HPDE6-E6E7 (cell line): ENCODE data around the gene MPST.
"Not testable (repeated sequence)": the region's sequence is repeated elsewhere in the genome, so short reads cannot be mapped to it uniquely, and the experiment has no call there.

Experiments
- DNase-seq: peaks from one replicate; pipeline ENCODE4 v3.0.0; 2011; ENCODE audit warnings: missing footprints; ENCODE audit errors: extremely low spot score

MPST gene

DNA sequence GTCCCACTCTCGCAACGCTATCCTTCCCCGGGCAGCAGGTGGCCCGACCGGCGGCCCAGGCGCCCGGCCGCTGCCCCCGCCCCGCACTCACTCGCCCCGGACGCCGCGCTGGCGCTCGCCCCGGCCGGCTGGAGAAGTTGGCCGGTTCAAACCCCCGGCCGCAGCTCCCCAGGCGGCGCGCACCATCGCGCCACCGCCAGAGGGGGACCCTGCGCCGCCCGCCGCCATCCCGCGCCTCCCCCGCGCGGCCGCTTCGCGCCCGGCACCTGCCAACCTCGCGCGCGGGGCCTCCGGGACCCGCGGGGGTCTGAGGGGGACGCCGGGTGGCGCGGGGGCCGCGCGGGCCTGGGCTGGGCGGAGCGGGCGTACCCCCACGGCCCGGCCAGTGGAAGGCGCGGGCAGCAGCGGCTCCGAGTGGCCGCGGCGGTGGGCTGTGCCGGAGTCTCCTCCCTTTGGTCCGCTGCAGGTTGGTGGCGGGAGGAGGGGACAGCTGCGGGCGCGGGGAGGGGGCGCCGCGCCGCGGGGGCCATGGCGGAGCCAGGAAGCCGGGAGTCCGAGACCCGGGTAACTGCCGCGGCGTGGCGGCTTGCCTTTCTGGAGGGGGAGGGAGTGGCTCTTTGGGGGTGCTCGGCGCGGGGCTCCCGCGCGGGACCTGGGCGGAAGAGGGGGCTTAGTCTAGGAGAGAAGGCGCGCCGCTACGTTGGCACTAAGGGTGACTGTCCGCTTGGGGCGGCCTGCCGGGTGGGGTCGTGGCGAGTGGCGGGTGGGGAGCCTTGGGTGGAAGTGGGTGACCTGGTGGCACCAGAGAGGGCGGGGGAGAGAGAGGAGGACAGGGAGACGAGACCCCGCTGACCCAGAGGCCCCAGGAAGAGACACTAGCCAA is at the start of gene MPST, which contains the start of gene TST:
MPST (plus strand) TSS at position 434 of the 883 bp plus-strand sequence; CDS start at position 529, 95 bp downstream.
TST (minus strand) TSS at position 139 of the 883 bp plus-strand sequence. CDS start 715 bp downstream, outside the sequence.
- DNase-seq = peak; percentile 41

DNA sequence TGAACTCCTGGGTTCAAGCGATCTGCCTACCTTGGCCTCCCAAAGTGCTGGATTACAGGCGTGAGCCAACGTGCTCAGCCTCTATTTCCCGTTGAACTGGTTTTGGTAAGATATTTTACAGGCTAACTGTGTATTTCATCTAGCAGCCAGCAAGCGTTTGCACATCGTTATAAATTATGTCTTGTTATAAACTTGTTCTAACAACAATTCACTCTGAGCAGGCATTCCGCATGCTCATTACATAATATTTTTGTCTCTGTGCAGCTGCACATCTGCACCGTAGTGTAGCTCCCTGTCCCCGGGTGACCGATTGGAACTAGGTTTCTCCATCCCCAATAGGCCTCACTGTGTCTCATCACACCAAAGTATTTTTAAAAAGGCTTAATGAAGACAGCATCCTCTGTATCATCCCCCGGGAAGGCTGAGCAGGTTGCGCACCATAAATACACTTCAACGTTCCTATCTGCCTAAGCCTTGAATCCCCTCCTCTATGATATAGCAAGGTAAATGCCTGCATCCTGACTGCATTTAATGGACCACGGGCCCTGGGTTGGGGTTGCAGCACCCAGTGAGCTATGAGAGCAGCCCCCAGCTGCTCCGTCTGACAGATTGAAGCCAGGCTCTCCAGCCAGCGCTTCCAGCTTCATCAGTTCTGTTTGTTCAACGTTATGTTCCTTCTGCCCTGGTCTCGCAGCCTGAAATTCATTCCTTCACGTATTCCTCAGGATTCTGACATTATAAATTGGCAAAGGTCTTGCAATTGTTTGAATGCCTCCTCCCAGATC is 48.0 kb upstream of the MPST start:
- no peak for DNase-seq

DNA sequence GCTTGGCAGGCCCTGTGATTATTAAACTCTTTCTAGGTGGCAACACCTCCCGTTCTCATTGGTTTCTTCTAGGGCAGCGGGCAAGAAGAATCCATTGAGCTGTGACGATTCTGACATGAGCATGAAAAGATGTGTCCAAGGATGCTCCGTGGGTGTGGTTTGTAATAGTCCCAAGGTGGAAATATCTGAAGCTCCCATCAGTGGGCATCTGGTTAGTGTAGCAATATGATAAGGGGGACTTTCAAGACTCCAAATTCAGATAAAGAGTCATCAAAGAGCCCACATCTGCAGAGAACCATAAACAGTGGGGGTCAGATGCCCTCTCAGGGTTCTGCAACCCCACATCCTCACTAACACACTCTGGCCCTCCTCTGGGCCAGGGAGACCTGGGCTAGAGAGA is 42.9 kb upstream of the MPST start:
- no peak for DNase-seq

DNA sequence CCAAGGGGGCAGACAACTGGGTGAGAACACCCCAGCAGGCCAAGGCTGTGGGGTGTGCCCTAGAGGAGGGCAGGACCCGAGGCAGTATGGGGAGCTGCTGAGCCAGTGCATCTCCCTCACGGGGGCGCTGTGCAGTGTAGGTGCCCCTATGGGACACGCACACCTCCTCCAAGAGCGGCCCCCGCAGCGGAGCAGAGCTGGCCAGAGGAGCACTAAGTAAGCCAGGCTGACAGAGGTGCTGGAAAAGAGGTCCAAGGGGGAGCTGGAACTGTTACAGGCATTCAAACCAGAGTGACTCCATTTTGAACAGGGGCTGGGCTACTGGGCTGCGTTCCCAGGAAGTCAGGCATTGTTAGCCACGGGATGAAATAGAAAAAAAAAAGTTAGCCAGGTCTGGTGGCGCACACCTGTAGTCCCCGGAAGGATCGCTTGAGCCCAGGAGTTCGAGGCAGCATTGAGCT is 42.1 kb upstream of the MPST start:
- DNase-seq = no peak

DNA sequence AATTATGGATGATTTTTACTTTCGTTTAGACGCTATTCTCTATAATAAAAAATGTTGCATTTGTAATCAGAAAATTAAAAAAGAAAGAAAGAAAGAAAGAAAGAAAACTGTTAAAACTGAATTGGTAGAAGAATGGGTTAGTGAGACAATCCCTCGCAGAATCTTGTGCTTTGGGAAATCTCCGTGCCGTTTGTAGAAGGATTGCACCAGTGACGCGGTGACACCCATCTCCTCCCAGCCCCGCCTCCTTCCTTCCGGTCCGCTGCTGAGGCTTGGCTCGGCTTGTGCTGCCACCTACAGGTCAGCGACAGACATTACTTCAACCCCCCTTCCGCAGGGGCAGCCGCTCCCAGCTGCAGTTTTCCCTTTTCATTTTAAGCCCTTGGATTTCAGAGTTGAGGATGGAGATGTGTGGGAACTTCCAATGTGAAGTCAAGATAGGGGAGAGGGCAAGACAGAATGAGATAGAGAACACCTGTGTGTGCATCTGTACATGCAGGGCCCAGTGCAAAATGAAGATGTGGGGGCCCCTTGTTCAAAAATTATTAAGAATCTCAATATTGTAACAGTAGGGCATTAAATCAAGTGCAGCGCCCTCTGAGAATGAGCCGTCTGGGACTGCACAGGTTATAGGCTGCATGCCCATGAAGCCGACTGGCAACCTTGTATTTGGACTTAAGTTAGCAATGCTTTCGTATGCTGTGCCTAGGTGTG is 41.4 kb upstream of the MPST start:
- peak; percentile 91 for DNase-seq

DNA sequence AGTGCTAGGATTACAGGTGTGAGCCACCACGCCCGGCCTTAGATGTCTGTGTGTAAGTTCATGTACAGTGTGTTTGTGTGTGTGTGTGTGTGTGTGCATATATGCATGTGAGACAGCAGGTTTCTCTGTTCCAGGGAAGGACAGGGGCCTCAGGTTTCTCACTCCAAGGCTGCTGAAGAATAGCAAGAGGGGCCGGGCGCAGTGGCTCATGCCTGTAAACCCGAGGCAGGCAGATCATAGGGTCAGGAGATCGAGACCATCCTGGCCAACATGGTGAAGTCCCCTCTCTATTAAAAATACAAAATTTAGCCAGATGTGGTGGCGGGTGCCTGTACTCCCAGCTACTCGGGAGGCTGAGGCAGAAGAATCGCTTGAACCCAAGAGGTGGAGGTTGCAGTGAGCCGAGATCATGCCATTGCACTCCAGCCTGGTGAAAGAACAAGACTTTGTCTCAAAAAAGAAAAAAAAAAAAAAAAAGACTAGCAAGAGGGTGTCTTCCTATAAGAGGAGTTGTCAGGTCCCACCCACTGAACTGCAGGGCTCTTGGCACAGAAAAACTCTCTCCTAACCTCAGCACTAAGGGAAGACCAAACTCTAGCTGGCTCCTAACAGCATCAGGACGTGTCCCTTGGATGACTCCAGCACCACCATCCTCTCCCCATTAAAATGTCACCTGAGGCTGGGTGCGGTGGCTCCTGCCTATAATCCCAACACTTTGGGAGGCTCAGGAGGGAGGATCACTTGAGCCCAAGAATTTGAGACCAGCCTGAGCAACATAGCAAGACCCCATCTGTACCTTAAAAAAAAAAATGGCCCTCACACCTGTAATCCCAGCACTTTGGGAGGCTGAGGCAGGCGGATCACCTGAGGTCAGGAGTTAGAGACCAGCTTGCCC is 40.3 kb upstream of the MPST start:
- DNase-seq = no peak

DNA sequence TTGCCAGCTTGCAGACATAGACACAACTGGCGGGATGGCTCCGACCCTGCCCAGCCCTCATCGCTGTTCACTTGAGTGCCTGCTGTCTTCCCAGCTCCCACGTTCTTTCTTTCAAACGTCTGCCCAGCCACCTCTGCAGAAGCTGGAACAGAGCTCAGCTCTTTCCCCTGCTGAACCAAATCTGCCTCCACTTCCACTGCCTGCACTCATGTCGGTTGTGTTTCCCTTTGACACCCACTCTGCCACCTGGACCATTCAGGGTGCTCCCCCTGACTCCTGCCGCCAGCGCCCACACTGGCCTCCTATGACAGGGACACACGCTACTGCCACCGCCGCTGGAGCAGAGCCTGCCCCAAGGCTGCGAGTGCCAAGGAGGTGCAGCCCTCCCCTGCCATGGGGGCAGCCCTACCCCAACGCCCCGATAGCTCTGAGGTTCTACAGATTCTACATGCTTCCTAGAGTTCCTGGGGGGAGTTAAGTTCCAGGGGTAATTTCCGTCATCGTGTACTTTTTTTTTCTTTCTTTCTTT is 38.2 kb upstream of the MPST start:
- no peak for DNase-seq

DNA sequence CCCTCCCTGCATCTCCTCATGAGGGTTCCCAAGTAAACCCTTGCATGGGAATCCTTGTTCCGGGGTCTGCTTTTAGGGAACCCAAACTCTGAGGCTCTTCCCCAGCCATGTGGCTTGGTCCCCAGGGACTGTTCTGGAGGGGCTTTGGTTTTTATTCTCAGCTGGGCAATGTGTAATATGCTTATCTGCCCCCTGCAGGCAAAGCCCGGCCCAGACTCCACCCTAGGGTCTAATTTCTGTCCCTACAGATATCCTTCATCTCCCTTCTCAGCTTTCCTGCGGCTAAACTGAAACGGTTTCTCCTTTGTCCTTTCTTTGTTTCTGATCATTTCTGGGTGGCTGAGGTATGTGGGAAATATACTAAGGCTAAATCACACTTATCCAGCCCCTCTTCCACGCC is 37.4 kb upstream of the MPST start:
- no peak for DNase-seq

DNA sequence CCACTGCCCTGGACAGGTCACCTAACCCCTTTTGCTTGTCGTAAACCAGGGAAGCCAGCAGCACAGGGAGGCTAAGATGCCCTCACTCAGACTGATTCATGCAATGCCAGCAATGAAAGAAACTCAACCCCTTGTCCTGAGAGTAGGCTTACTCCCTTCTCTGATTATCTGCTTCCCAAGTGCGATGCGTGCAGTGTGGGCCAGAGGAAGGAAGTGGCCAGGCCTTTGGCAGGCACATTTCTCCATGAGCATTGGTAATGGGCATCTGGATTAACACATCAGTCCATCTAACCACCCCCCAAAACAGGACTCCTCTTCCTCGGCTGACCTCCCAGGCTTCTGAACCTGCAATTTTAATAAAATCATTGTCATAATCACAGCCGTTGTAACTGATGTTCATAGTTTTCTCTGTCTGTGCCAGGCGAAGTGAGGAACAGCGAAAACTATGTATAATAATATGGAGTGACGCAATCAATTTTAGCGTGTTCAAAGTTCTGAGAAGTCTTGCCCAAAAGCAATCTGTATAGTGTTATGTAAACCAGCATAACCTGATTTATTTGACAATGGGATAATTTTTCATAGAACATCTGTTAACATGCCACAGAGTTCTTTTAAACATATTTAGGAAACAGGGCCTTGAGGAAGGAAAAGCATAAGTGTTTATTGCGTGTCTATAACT is 34.2 kb upstream of the MPST start:
- no peak for DNase-seq

DNA sequence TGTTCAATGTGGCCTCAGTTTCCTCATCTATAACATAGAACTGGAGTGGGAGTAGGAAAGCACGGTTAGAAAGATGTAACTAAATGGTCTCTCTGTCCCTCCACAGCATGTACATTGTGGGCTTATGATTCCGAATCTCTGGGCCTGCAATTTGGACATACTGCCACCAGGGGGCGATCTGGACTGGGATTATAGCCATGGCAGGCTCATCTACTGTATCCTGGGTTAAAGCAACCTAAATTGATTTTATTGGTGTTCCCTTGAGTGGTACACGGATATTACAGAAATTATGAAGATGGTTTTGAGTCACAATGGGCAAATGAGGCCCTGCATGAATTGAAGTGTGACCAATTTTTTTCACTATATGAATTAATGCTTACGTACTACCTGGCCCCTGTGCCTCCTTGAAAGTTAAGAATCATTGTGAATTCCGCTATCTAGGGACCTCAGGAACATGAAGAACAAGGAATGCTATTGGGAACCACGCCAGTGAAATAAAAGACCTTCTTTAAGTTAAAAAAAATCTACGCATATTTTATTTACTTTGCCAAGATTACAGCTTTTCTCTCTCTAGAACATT is 33.2 kb upstream of the MPST start:
- DNase-seq = no peak

DNA sequence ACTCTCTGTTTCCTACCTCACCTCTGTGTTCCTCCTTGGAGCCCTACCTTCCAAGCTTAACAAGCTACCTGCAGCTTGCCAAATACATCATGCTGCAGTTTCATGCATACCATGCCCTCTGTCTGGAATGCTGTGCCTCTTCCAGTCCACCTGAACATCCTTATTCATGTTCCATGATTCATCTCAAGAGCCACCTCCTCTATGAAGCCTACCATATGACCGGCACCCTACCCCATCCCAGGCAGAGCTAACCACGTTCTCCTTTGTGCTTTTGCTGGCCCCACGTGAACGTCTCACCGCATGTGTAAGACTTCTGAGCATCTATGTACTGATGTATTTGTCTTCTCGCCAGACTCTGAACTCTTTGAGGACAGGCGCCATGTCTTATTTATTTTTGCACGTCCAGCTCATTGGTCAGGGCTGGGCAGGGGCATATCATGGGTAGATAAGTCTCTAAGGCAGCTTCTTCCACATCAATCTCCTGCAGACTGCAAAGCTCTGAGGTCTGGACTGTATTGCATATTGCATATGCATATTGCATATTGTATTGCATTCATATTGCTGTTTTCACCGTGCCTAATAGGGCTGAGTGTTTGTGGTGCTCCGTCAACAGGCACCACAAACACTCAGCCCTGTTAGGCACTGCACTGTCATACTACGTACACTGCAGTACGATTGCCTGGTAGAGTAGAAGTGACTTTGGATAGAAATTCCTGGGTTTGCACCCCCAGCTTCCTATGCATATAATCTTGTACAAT is 31.3 kb upstream of the MPST start:
- no peak for DNase-seq

DNA sequence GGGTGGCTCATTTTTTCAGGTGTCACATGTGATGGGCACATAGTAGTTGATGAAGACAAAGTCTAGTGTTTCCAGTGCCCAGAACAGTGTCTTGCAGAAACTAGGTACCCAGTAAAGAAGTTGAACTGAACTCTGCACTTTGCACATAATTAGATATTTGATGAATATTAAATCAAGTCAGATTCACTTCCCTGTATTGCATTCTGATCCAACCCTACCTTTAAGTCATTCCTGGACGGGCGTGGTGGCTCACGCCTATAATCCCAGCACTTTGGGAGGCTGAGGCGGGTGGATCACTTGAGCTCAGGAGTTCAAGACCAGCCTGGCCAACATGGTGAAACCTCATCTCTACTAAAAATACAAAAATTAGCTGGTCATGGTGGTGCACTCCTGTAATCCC is 30.5 kb upstream of the MPST start:
- not testable (repeated sequence) for DNase-seq

DNA sequence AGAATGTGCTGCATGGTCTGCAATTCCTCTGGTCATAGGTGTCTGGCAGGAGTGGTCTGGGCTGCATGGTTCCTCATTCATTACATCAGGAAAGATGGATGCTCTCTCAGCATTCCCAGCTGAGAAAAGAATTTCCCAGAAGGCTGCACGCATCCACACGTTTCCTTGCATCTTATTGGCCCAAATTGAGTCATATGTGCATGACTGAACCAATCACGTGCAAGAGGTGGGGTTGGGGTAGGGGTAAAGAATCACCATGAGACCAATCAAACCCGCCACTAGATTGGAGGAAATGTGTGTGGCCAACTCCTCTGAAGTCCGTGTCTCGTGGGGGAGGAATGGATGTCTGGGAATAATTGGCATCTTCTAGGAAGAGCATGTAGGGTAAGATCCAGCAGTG is 29.1 kb upstream of the MPST start:
- DNase-seq = no peak

DNA sequence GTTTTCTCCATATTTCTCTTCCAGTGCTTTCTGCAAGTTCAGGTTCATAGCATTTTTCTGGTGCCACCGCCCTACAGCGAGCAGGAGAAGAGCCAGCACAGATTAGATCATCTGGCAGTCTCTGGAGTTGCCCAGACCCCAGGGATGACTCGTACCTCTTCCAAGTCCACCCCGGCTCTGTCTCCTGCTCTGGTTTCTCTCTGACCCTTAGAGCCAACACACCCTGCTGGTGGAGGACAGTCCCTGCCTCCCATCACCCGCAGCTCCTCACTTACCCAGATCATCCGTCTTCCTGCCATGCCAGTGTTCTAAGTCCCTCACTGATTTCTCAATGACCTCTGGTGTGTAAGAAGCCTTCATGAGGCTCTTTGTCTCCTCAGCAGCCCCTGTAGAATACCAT is 28.3 kb upstream of the MPST start:
- DNase-seq = no peak

DNA sequence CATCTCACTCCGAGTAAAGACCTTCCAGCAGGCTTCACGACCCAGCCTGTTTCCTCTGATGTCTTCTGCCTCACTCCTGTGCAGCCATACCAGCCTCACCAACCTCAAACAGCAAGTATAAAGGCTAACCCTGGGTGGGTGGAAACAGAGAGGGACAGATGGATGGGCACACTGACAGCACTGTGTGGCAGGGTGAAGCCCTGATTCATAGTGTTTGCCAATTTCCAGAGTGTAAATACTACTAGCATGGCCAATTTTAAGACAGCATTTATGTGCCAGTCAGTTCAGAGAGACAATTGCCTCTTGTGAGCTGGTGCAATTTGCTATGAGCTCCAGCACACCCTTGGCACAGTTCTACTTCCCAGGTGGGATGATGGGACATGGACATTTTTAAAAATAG is 21.8 kb upstream of the MPST start:
- no peak for DNase-seq

DNA sequence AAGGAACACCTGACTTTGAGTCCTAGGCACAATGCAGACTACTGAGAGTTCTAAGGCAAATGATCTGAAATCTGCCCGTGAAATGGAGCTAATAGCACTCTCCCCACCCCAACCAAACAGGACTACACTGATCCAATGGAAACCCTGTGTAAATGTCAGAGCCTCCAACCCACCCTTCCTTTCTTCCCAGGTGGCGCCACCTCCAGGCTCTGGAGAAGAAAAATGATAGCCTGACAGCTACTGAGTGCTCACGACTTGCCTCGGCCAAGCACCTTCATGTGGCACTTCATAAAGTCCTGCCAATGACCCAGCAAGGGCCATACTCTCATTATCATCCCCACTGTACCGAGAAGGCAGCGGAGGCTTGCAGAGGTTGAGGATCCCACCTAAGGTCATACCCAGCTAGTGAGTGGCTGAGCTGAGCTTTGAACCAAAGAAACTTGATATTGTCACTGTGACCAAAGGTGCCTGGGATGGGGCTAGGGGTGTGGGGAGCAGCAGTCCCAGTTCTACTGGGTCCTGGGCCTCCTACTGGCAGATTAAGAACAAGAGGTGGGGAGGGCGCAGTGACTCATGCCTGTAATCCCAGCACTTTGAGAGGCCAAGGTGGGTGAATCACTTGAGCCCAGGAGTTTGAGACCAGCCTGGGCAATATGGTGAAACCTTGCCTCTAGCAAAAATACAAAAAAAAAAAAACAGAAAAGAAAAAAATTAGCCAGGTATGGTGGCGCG is 20.8 kb upstream of the MPST start:
- DNase-seq = peak; percentile 32

DNA sequence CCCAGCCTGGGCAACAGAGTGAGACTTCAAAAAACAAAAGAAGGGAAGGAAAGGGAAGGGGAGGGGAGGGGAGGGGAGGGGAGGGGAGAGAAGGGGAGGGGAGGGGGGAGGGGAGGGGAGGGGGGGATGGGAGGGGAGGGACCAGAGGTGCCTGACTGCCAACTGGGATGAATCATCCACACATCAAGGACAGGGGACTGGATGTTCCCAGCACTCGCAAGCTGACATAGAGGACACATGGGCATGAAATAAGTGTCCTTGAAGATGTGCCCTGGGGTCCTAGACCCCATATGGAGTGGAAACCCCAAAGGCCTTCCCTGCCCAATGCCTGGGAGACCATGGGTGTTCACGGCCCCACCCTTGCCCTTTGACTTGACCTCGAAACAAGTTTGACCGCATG is 20.1 kb upstream of the MPST start:
- peak; percentile 16 for DNase-seq
